ENCODE data around the gene ADAMTS3. TPM values are rescaled to one million over a fixed set of nuclear protein-coding genes. Genes with fewer than 3 reads are reported as not detected.

Gene ADAMTS3
- total and polyA plus RNA-seq, 9 of the 15 experiments (the other 6 are each of a cell fraction or from before 2014, with no cell fraction given) = 4.0 to 18.0 (median 12.1) TPM

GRCh38 chr4:72494156-72494555, 74.9 kb downstream of the ADAMTS3 start:
- H3K9me1 ChIP-seq (ENCODE audit: control insufficient read depth, insufficient read depth, low read length) = no peaks in the 10 kb centered on the region
- H3K27me3 ChIP-seq (ENCODE audit: control insufficient read depth in 2 of 2, insufficient read depth in 2 of 2, low read length in 2 of 2) = no peaks in the 10 kb centered on the region
- DNase-seq (ENCODE audit: extremely low read depth in 1 of 4, low spot score in 3 of 4) (no peak), ATAC-seq (no peak), FAIRE-seq (no peak)
- H4K20me1 ChIP-seq (replicated peaks; ENCODE audit: control insufficient read depth, insufficient read depth, low read length) = no peaks in the 10 kb centered on the region
- H3K27ac ChIP-seq (ENCODE audit: extremely low read depth, low read depth, low read length) = no peak overlapping the region
- H2AFZ ChIP-seq (ENCODE audit: low read depth, low read length) = no peak overlapping the region
- POLR2A ChIA-PET = no interaction called here
- H3K79me2 ChIP-seq (ENCODE audit: control insufficient read depth, insufficient read depth, low read length) = no peaks in the 10 kb centered on the region; the same call in 2 of the 3 replicates
- H3K4me2 ChIP-seq (ENCODE audit: insufficient read depth, low read length) = no peak overlapping the region
- H3K4me3 ChIP-seq = no peak overlapping the region
- intact Hi-C loops (cut with micrococcal nuclease) = no loop called here
- in situ Hi-C loops (cut with MboI) = no loop called here
- no TSS peak for BruUV-seq (replicated peaks)
- CTCF ChIA-PET (ENCODE audit: low intra/inter-chr PET ratio) = no interaction called here
- H3K9me3 ChIP-seq (replicated peaks; ENCODE audit: control insufficient read depth, insufficient read depth, low read depth, low read length) = peaks cover 5% of the 10 kb centered on the region; the same call in 1 of the 2 replicates
- H3K9ac ChIP-seq (ENCODE audit: insufficient read depth in 1 of 2, low read depth in 2 of 2, low read length in 2 of 2) = no peak overlapping the region
- peak; percentile 85 for TF ChIP-seq ZNF280A (IDR thresholded peaks at IDR 0.05; ENCODE audit: low read depth, partially characterized antibody)
- TF ChIP-seq HLTF (IDR thresholded peaks at IDR 0.05) = 0 out of 2 replicates have a peak, but pooled peaks have one; percentile 33
- peak; percentile 57; the same call in 1 of the 2 replicates for TF ChIP-seq TRIM28 (IDR thresholded peaks at IDR 0.05)
- TF ChIP-seq KLF10 (CRISPR knock-in tag; IDR thresholded peaks at IDR 0.05) = no peak
- H3K4me1 ChIP-seq (replicated peaks in 1 of 2; ENCODE audit: control insufficient read depth in 2 of 2, insufficient read depth in 2 of 2, low read length in 2 of 2) = no peaks in the 10 kb centered on the region
- no peaks in the 10 kb centered on the region for H3K36me3 ChIP-seq (ENCODE audit: control insufficient read depth, insufficient read depth, low read length)

DNA sequence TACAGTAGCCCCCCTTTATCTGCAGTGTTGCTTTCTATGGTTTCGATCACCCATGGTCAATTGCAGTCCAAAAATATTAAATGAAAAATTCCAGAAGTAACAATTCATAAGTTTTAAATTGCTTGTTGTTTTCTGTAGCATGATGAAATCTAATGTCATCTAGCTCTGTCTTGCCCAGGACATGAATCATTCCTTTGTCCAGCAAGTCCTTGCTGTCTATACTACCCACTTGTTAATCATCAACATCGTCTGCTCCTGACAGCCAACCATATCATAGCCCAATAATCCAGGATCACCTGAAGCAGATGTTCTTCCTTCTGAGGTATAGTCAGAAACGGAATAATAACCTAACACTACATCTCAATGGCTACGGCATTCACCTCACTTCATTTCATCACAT, 79.8 kb downstream of the ADAMTS3 start:
- ChIA-PET POLR2A (interaction anchor here (0.6 kb wide), 1 partner anchor 240 kb away, joined by 3 read pairs; no protein-coding TSS in a partner anchor), CTCF (ENCODE audit: low intra/inter-chr PET ratio) (no interaction called here)
- H3K9ac ChIP-seq (ENCODE audit: insufficient read depth in 1 of 2, low read depth in 2 of 2, low read length in 2 of 2) = no peak overlapping the region
- H3K9me3 ChIP-seq (replicated peaks; ENCODE audit: control insufficient read depth, insufficient read depth, low read depth, low read length) = no peaks in the 10 kb centered on the region; the same call in 1 of the 2 replicates
- no TSS peak for BruUV-seq (replicated peaks)
- in situ Hi-C loops (cut with MboI) = no loop called here
- no peak overlapping the region for H2AFZ ChIP-seq (ENCODE audit: low read depth, low read length)
- no peak overlapping the region for H3K27ac ChIP-seq (ENCODE audit: extremely low read depth, low read depth, low read length)
- H3K4me3 ChIP-seq = no peak overlapping the region
- intact Hi-C loops (cut with micrococcal nuclease) = no loop called here
- H3K36me3 ChIP-seq (ENCODE audit: control insufficient read depth, insufficient read depth, low read length) = no peaks in the 10 kb centered on the region
- H3K4me2 ChIP-seq (ENCODE audit: insufficient read depth, low read length) = no peak overlapping the region
- ATAC-seq (peak; percentile 45; the same call in 1 of the 3 replicates), FAIRE-seq (no peak), DNase-seq (ENCODE audit: extremely low read depth in 1 of 4, low spot score in 3 of 4) (no peak)
- no peaks in the 10 kb centered on the region for H4K20me1 ChIP-seq (replicated peaks; ENCODE audit: control insufficient read depth, insufficient read depth, low read length)
- WGBS (ENCODE audit: insufficient coverage, low coverage, missing lambda C conversion rate) = 43% methylated on average over 4 of the region's 4 CpGs
- no peaks in the 10 kb centered on the region for H3K4me1 ChIP-seq (replicated peaks in 1 of 2; ENCODE audit: control insufficient read depth in 2 of 2, insufficient read depth in 2 of 2, low read length in 2 of 2)
- peaks cover 3% of the 10 kb centered on the region; the same call in 1 of the 3 replicates for H3K79me2 ChIP-seq (ENCODE audit: control insufficient read depth, insufficient read depth, low read length)
- H3K9me1 ChIP-seq (ENCODE audit: control insufficient read depth, insufficient read depth, low read length) = no peaks in the 10 kb centered on the region
- no peaks in the 10 kb centered on the region for H3K27me3 ChIP-seq (ENCODE audit: control insufficient read depth in 2 of 2, insufficient read depth in 2 of 2, low read length in 2 of 2)
- TF ChIP-seq ZNF134 (CRISPR knock-in tag; conservative IDR thresholded peaks at IDR 0.05) (no peak), ZNF644 (tag; IDR thresholded peaks at IDR 0.05; ENCODE audit: low read depth) (no peak), JUN (IDR thresholded peaks at IDR 0.05; ENCODE audit: borderline replicate concordance, low read depth, low read length) (0 out of 2 replicates have a peak, but pooled peaks have one; percentile 29), JUN (CRISPR knock-in tag; IDR thresholded peaks at IDR 0.05; ENCODE audit: borderline replicate concordance) (no peak), PCBP2 (IDR thresholded peaks at IDR 0.05; ENCODE audit: low read depth, low read length, poor library complexity, severe bottlenecking) (no peak), FOSL1 (tag; conservative IDR thresholded peaks at IDR 0.05) (peak; percentile 67), PML (IDR thresholded peaks at IDR 0.05; ENCODE audit: low read length) (no peak)
- TF ChIP-seq, protein P1, sequence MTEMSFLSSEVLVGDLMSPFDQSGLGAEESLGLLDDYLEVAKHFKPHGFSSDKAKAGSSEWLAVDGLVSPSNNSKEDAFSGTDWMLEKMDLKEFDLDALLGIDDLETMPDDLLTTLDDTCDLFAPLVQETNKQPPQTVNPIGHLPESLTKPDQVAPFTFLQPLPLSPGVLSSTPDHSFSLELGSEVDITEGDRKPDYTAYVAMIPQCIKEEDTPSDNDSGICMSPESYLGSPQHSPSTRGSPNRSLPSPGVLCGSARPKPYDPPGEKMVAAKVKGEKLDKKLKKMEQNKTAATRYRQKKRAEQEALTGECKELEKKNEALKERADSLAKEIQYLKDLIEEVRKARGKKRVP (CRISPR knock-in tag; IDR thresholded peaks at IDR 0.05) = 0 out of 2 replicates have a peak, but pooled peaks have one; percentile 14
- TF ChIP-seq, protein P2, sequence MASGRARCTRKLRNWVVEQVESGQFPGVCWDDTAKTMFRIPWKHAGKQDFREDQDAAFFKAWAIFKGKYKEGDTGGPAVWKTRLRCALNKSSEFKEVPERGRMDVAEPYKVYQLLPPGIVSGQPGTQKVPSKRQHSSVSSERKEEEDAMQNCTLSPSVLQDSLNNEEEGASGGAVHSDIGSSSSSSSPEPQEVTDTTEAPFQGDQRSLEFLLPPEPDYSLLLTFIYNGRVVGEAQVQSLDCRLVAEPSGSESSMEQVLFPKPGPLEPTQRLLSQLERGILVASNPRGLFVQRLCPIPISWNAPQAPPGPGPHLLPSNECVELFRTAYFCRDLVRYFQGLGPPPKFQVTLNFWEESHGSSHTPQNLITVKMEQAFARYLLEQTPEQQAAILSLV (tag; IDR thresholded peaks at IDR 0.05) = no peak

All from K562 (cell line).